Measurements from ENCODE around the gene PERCC1.

GRCh38 chr16:1398826-1399581 lies 31.9 kb upstream of the PERCC1 start:
- TF ChIP-seq CTCF (IDR thresholded peaks at IDR 0.05) (no peak), ZFX (IDR thresholded peaks at IDR 0.05; ENCODE audit: borderline replicate concordance) (no peak)

All from 22Rv1 (cell line).